Measurements from ENCODE around the gene DLGAP4.

DLGAP4 gene

GRCh38 chr20:36271639-36272546 lies 34.2 kb upstream of the DLGAP4 start:
- Histone ChIP-seq H3K4me1 (ENCODE audit: insufficient read depth, low read length) (peaks cover 10% of the 10 kb centered on the region), H3K9ac (ENCODE audit: low read depth, low read length) (no peak overlapping the region), H3K36me3 (ENCODE audit: insufficient read depth, low read length) (no peaks in the 10 kb centered on the region), H3K9me3 (ENCODE audit: control insufficient read depth, insufficient read depth, low read length) (no peaks in the 10 kb centered on the region)

- H3K9ac ChIP-seq (ENCODE audit: low read depth, low read length): no peak overlapping the region
- H3K9me3 ChIP-seq (ENCODE audit: control insufficient read depth, insufficient read depth, low read length): no peaks in the 10 kb centered on the region
- H3K4me1 ChIP-seq (ENCODE audit: insufficient read depth, low read length): peaks cover 10% of the 10 kb centered on the region
- no peaks in the 10 kb centered on the region for H3K36me3 ChIP-seq (ENCODE audit: insufficient read depth, low read length)
Observed at GRCh38 chr20:36272547-36273220, 33.5 kb upstream of the DLGAP4 start.

GRCh38 chr20:36273414-36274180 lies 32.5 kb upstream of the DLGAP4 start:
- Histone ChIP-seq H3K4me1 (ENCODE audit: insufficient read depth, low read length) (peaks cover 7% of the 10 kb centered on the region), H3K9me3 (ENCODE audit: control insufficient read depth, insufficient read depth, low read length) (no peaks in the 10 kb centered on the region), H3K9ac (ENCODE audit: low read depth, low read length) (no peak overlapping the region), H3K36me3 (ENCODE audit: insufficient read depth, low read length) (no peaks in the 10 kb centered on the region)

GRCh38 chr20:36274181-36274841 lies 31.8 kb upstream of the DLGAP4 start:
- no peak overlapping the region for H3K9ac ChIP-seq (ENCODE audit: low read depth, low read length)

GRCh38 chr20:36275011-36275410 lies 31.1 kb upstream of the DLGAP4 start:
- peaks cover 5% of the 10 kb centered on the region; the same call in 1 of the 2 replicates for H3K4me1 ChIP-seq (ENCODE audit: insufficient read depth, low read length)

More at GRCh38 chr20:36274181-36274841, 31.8 kb upstream of the DLGAP4 start:
- Histone ChIP-seq H3K4me1 (ENCODE audit: insufficient read depth, low read length) (peaks cover 5% of the 10 kb centered on the region; the same call in 1 of the 2 replicates), H3K36me3 (ENCODE audit: insufficient read depth, low read length) (no peaks in the 10 kb centered on the region), H3K9me3 (ENCODE audit: control insufficient read depth, insufficient read depth, low read length) (no peaks in the 10 kb centered on the region)

GRCh38 chr20:36275441-36276189 lies 30.5 kb upstream of the DLGAP4 start:
- Histone ChIP-seq H3K9ac (ENCODE audit: low read depth, low read length) (no peak overlapping the region), H3K4me1 (ENCODE audit: insufficient read depth, low read length) (peaks cover 5% of the 10 kb centered on the region; the same call in 1 of the 2 replicates), H3K36me3 (ENCODE audit: insufficient read depth, low read length) (no peaks in the 10 kb centered on the region), H3K9me3 (ENCODE audit: control insufficient read depth, insufficient read depth, low read length) (no peaks in the 10 kb centered on the region)

More at GRCh38 chr20:36275011-36275410, 31.1 kb upstream of the DLGAP4 start:
- Histone ChIP-seq H3K9ac (ENCODE audit: low read depth, low read length) (no peak overlapping the region), H3K9me3 (ENCODE audit: control insufficient read depth, insufficient read depth, low read length) (no peaks in the 10 kb centered on the region), H3K36me3 (ENCODE audit: insufficient read depth, low read length) (no peaks in the 10 kb centered on the region)

- no peaks in the 10 kb centered on the region for H3K4me1 ChIP-seq (ENCODE audit: insufficient read depth, low read length)
- no peaks in the 10 kb centered on the region for H3K9me3 ChIP-seq (ENCODE audit: control insufficient read depth, insufficient read depth, low read length)
- no peaks in the 10 kb centered on the region for H3K36me3 ChIP-seq (ENCODE audit: insufficient read depth, low read length)
- no peak overlapping the region for H3K9ac ChIP-seq (ENCODE audit: low read depth, low read length)
Observed at GRCh38 chr20:36277546-36277945, 28.6 kb upstream of the DLGAP4 start.

GRCh38 chr20:36279362-36279761 lies 26.8 kb upstream of the DLGAP4 start:
- H3K9ac ChIP-seq (ENCODE audit: low read depth, low read length): no peak overlapping the region
- no peaks in the 10 kb centered on the region for H3K4me1 ChIP-seq (ENCODE audit: insufficient read depth, low read length)
- H3K36me3 ChIP-seq (ENCODE audit: insufficient read depth, low read length): no peaks in the 10 kb centered on the region
- H3K9me3 ChIP-seq (ENCODE audit: control insufficient read depth, insufficient read depth, low read length): no peaks in the 10 kb centered on the region

- no peaks in the 10 kb centered on the region for H3K4me1 ChIP-seq (ENCODE audit: insufficient read depth, low read length)
- no peak overlapping the region for H3K9ac ChIP-seq (ENCODE audit: low read depth, low read length)
- H3K9me3 ChIP-seq (ENCODE audit: control insufficient read depth, insufficient read depth, low read length): no peaks in the 10 kb centered on the region
- no peaks in the 10 kb centered on the region for H3K36me3 ChIP-seq (ENCODE audit: insufficient read depth, low read length)
Observed at GRCh38 chr20:36279776-36280175, 26.4 kb upstream of the DLGAP4 start.

GRCh38 chr20:36281785-36282380 lies 24.3 kb upstream of the DLGAP4 start:
- H3K4me1 ChIP-seq (ENCODE audit: insufficient read depth, low read length): no peaks in the 10 kb centered on the region
- H3K9ac ChIP-seq (ENCODE audit: low read depth, low read length): no peak overlapping the region
- H3K9me3 ChIP-seq (ENCODE audit: control insufficient read depth, insufficient read depth, low read length): no peaks in the 10 kb centered on the region
- no peaks in the 10 kb centered on the region for H3K36me3 ChIP-seq (ENCODE audit: insufficient read depth, low read length)

- Histone ChIP-seq H3K36me3 (ENCODE audit: insufficient read depth, low read length) (no peaks in the 10 kb centered on the region), H3K4me1 (ENCODE audit: insufficient read depth, low read length) (no peaks in the 10 kb centered on the region), H3K9ac (ENCODE audit: low read depth, low read length) (no peak overlapping the region), H3K9me3 (ENCODE audit: control insufficient read depth, insufficient read depth, low read length) (no peaks in the 10 kb centered on the region)
Observed at GRCh38 chr20:36284751-36285150, 21.4 kb upstream of the DLGAP4 start.

- no peaks in the 10 kb centered on the region for H3K36me3 ChIP-seq (ENCODE audit: insufficient read depth, low read length)
- no peak overlapping the region for H3K9ac ChIP-seq (ENCODE audit: low read depth, low read length)
- H3K4me1 ChIP-seq (ENCODE audit: insufficient read depth, low read length): no peaks in the 10 kb centered on the region
- H3K9me3 ChIP-seq (ENCODE audit: control insufficient read depth, insufficient read depth, low read length): no peaks in the 10 kb centered on the region
Observed at GRCh38 chr20:36285746-36286447, 20.2 kb upstream of the DLGAP4 start.

- Histone ChIP-seq H3K4me1 (ENCODE audit: insufficient read depth, low read length) (no peaks in the 10 kb centered on the region), H3K9me3 (ENCODE audit: control insufficient read depth, insufficient read depth, low read length) (no peaks in the 10 kb centered on the region), H3K36me3 (ENCODE audit: insufficient read depth, low read length) (no peaks in the 10 kb centered on the region), H3K9ac (ENCODE audit: low read depth, low read length) (no peak overlapping the region)
Observed at GRCh38 chr20:36297656-36298055, 8.5 kb upstream of the DLGAP4 start.

Data from ES-I3 (cell line).